Epithelial cell of prostate (primary cell): ENCODE results near the gene POLR2B.
A peak's percentile ranks its signal among the peaks of the same experiment; 100 is the strongest.

Experiments
- DNase-seq: peaks from one replicate; pipeline ENCODE4 v3.0.0-alpha.2; 2011; ENCODE audit warnings: low read depth, low spot score
- H3K27ac ChIP-seq: fragments of 450-650 bp; 2 replicates; pipeline ENCODE4 v1.5.1; 2017; ENCODE audit warnings: mild to moderate bottlenecking

Gene POLR2B

DNA sequence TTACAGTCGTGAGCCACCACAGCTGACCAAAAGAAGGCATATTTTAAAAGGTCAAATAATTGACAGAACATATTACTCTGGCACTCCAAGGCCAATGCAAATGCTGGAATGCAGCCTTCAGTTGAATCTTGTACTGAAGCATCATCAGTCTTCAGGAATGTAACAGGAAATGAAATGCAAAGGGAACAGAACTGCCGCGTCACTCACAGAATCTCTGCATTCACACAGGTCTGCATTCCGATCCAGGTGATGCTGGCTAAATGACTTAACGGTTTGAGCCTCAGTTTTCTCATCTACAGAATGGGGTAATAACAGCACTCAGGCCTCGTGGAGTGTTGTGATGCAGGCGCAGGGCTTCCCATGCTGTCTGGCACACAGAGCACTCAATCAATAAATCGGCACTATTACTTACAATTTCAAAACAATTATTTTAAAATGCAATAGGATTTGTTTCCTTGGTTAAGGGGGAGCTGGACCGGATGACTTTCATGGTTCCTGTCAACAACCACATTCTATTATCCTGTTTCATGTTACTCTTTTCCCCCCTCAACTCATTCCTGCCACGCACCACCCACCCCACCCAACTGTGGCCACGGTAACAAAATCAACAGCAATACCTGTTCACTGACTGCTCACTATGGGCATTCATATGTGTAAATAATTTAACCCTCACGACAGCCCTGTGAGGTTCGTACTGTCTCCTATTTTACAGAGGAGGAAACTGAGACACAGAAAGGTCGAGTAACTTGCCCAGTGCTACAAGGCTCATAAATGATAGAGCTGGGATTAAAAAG is 99.1 kb downstream of the POLR2B start:
- peak overlapping the region; percentile 98 for H3K27ac ChIP-seq
- peak; percentile 85 for DNase-seq

GRCh38 chr4:57078685-57079521 is 100.2 kb downstream of the POLR2B start:
- peak overlapping the region; percentile 98 for H3K27ac ChIP-seq
- DNase-seq: peak; percentile 66
